HepG2 (cell line): ENCODE results near the gene GLDC. TPM values are rescaled to one million over a fixed set of nuclear protein-coding genes. Genes with fewer than 3 reads are reported as not detected.
"Not testable (repeated sequence)": the region's sequence is repeated elsewhere in the genome, so short reads cannot be mapped to it uniquely, and the experiment has no call there.

Experiments
- ATAC-seq: fragments of 200-7000 bp; cut with Tn5 transposase; 3 replicates; pipeline ENCODE4 v1.9.1; 2020; ENCODE audit warnings: mild to moderate bottlenecking, moderate library complexity
- BruUV-seq: library from RNA; stranded (reverse); fragments of 400-500 nt; replicated peaks from 2 replicates; lab custom pipeline; 2021; lab: Mats Ljungman, UMichigan
- CTCF ChIA-PET: fragments of 300-600 bp; formaldehyde crosslinking; extraction: SDS; loops from one replicate; lab custom pipeline; 2021; ENCODE audit warnings: low total read pairs, inconsistent platforms, low intra/inter-chr PET ratio; lab: Yijun Ruan, JAX
- POLR2A ChIA-PET: fragments of 350-600 bp; sonication (Branson Sonifier 250); formaldehyde crosslinking; loops from one replicate; lab custom pipeline; 2020; ENCODE audit warnings: antibody characterized with exemption, inconsistent platforms; lab: Yijun Ruan, JAX
- DNase-seq: peaks from one replicate; pipeline ENCODE4 v3.0.0-alpha.2; 2015; ENCODE audit warnings: low spot score
- FAIRE-seq: peaks from 3 replicates; lab custom pipeline; 2011; peaks lifted over from hg19 to GRCh38; lab: Jason Lieb, UNC
- H2AFZ ChIP-seq: one replicate; pipeline ENCODE4 v1.6.1; 2011; ENCODE audit warnings: low read length, inconsistent platforms
- H3K27ac ChIP-seq: fragments of 300-600 bp; 3 replicates; pipeline ENCODE4 v1.8.0; 2011; ENCODE audit warnings: mixed run types, mild to moderate bottlenecking, mixed read lengths, low read length, inconsistent platforms; ENCODE audit not compliant: insufficient read depth; ENCODE audit errors: extremely low read length
- H3K27me3 ChIP-seq, 2 experiments: fragments of 200-600 bp in 1 of 2; 2 replicates in 1 of 2; 3 replicates in 1 of 2; pipeline versions ENCODE4 v1.6.0 to v1.8.0; 2011; ENCODE audit warnings: low read length in 2 of 2, mild to moderate bottlenecking in 2 of 2, moderate library complexity in 2 of 2, inconsistent platforms in 1 of 2; ENCODE audit not compliant: insufficient read depth in 2 of 2, control insufficient read depth in 1 of 2
- H3K36me3 ChIP-seq, 2 experiments: fragments of 200-600 bp in 1 of 2; replicated peaks in 1 of 2; 2 replicates in 1 of 2; 3 replicates in 1 of 2; pipeline versions ENCODE4 v1.5.1 to v1.8.0; 2011; ENCODE audit warnings: low read length in 2 of 2, inconsistent platforms in 1 of 2; ENCODE audit not compliant: insufficient read depth in 2 of 2, control insufficient read depth in 1 of 2
- H3K4me1 ChIP-seq: 2 replicates; pipeline ENCODE4 v1.5.1; 2012; ENCODE audit warnings: low read length, inconsistent platforms; ENCODE audit not compliant: insufficient read depth
- H3K4me2 ChIP-seq: 2 replicates; pipeline ENCODE4 v1.6.0; 2011; ENCODE audit warnings: low read depth, low read length, inconsistent platforms
- H3K4me3 ChIP-seq, 3 experiments: fragments of 200-600 bp in 1 of 3; sonication (generic), shearing (Covaris generic) in 1 of 3; replicated peaks in 1 of 3; 2 replicates each; pipeline ENCODE4 v1.5.1; 2011 to 2016; ENCODE audit warnings: low read length in 3 of 3, inconsistent platforms in 2 of 3, low read depth in 2 of 3, mild to moderate bottlenecking in 2 of 3, control low read depth in 1 of 3, mixed read lengths in 1 of 3; ENCODE audit not compliant: insufficient read depth in 1 of 3
- H3K79me2 ChIP-seq: one replicate; pipeline ENCODE4 v1.6.1; 2011; ENCODE audit warnings: low read length, inconsistent platforms; ENCODE audit not compliant: insufficient read depth
- H3K9ac ChIP-seq: 2 replicates; pipeline ENCODE4 v1.6.0; 2011; ENCODE audit warnings: mild to moderate bottlenecking, low read depth, low read length, inconsistent platforms; ENCODE audit not compliant: insufficient read depth
- H3K9me3 ChIP-seq: 2 replicates; pipeline ENCODE4 v1.5.1; 2012; ENCODE audit warnings: mild to moderate bottlenecking, low read length
- H4K20me1 ChIP-seq: 2 replicates; pipeline ENCODE4 v1.6.0; 2011; ENCODE audit warnings: inconsistent platforms, mild to moderate bottlenecking, low read length, moderate library complexity; ENCODE audit not compliant: insufficient read depth
- HOXA7 ChIP-seq: sonication (generic); formaldehyde crosslinking; IDR thresholded peaks from 2 replicates; pipeline ENCODE4 v1.8.1; 2022; ENCODE audit warnings: mild to moderate bottlenecking, missing genetic modification reagents, moderate library complexity
- NR2F6 ChIP-seq, 2 experiments: IDR thresholded peaks; 2 replicates each; pipeline ENCODE4 v1.6.1; 2016; ENCODE audit warnings: antibody characterized with exemption in 1 of 2, mild to moderate bottlenecking in 1 of 2
- PAF1 ChIP-seq: IDR thresholded peaks from 2 replicates; pipeline ENCODE4 v1.6.1; 2016; ENCODE audit warnings: missing genetic modification reagents, missing compliant biosample characterization
- SALL1 ChIP-seq: sonication (generic); formaldehyde crosslinking; IDR thresholded peaks from 2 replicates; pipeline ENCODE4 v1.8.0; 2022; ENCODE audit warnings: mild to moderate bottlenecking, missing genetic modification reagents
- TAF1 ChIP-seq: sonication (generic); formaldehyde crosslinking; IDR thresholded peaks from 2 replicates; pipeline ENCODE4 v1.4.0; 2020; ENCODE audit warnings: missing genetic modification reagents
- TBP ChIP-seq: sonication (generic); formaldehyde crosslinking; IDR thresholded peaks from 2 replicates; pipeline ENCODE4 v1.5.0; 2020; ENCODE audit warnings: missing genetic modification reagents
- TEAD2 ChIP-seq: sonication (generic); formaldehyde crosslinking; IDR thresholded peaks from 2 replicates; pipeline ENCODE4 v1.9.0; 2021; ENCODE audit warnings: missing genetic modification reagents
- TEAD3 ChIP-seq: optimal IDR thresholded peaks from 2 replicates; pipeline ENCODE3; 2016; ENCODE audit warnings: borderline replicate concordance
- YEATS4 ChIP-seq: sonication (generic); formaldehyde crosslinking; IDR thresholded peaks from 2 replicates; pipeline ENCODE4 v1.4.0; 2020; ENCODE audit warnings: missing genetic modification reagents, borderline replicate concordance
- ZBTB7A ChIP-seq: sonication (generic); formaldehyde crosslinking; IDR thresholded peaks from 2 replicates; pipeline ENCODE4 v1.8.0; 2022; ENCODE audit warnings: mild to moderate bottlenecking, missing genetic modification reagents
- ZNF362 ChIP-seq: sonication (generic); formaldehyde crosslinking; IDR thresholded peaks from 2 replicates; pipeline ENCODE4 v1.4.0; 2020; ENCODE audit warnings: missing genetic modification reagents, mild to moderate bottlenecking, borderline replicate concordance
- ZNF556 ChIP-seq: sonication (generic); formaldehyde crosslinking; IDR thresholded peaks from 2 replicates; pipeline ENCODE4 v1.4.0; 2020; ENCODE audit warnings: mild to moderate bottlenecking, missing genetic modification reagents, borderline replicate concordance
- ZNF570 ChIP-seq: sonication (generic); formaldehyde crosslinking; IDR thresholded peaks from 2 replicates; pipeline ENCODE4 v1.4.0; 2020; ENCODE audit warnings: mild to moderate bottlenecking, missing genetic modification reagents, borderline replicate concordance
- WGBS: methylation state at CpG from one replicate; pipeline ENCODE4 v1.1.6; 2017; ENCODE audit warnings: low lambda C conversion rate; 5-methylcytosine and 5-hydroxymethylcytosine counted together
- in situ Hi-C: cut with HindIII; loops from 2 replicates; pipeline ENCODE4 v1.10.0; 2017; ENCODE audit warnings: low pct_unique_long_range_greater_than_20kb; ENCODE audit not compliant: extremely low pct_ligation_motif_present
- intact Hi-C: fragments of 100-400 bp; cut with micrococcal nuclease; formaldehyde crosslinking; loops from one replicate; pipeline ENCODE4 v1.10.0; 2022; ENCODE audit not compliant: unreplicated experiment
- polyA plus RNA-seq, 8 experiments: library from polyadenylated mRNA; depleted of rRNA in 3 of 8; stranded (reverse) in 7 of 8; unstranded in 1 of 8; fragments of >200 nt; fragmentation: Illumina TruSeq in 4 of 8; extraction: Trizol in 4 of 8; gene quantifications; 2 replicates each; pipeline versions ENCODE4 v1.2.1 to v1.2.3, GENCODE V29; 2011 to 2016; ENCODE audit warnings: low read depth in 4 of 8, missing spikeins in 1 of 8, mixed read lengths in 1 of 8; ENCODE audit not compliant: insufficient read depth in 1 of 8
- total RNA-seq, 5 experiments: library from RNA; depleted of rRNA; stranded (reverse); fragments of >200 nt; fragmentation: Illumina TruSeq; extraction: Trizol; gene quantifications; 2 replicates each; pipeline ENCODE4 v1.2.3, GENCODE V29; 2016; ENCODE audit warnings: low read depth in 1 of 5

GLDC gene
- total and polyA plus RNA-seq, 2 of the 13 experiments (the other 11 are each of a cell fraction or from before 2014, with no cell fraction given) = 59.3 to 115 TPM

GRCh38 chr9:6542617-6543016 is 102.9 kb downstream of the GLDC start:
- peaks cover 14% of the 10 kb centered on the region for H3K4me1 ChIP-seq
- BruUV-seq, H3K27me3 ChIP-seq, H4K20me1 ChIP-seq, intact Hi-C loops, DNase-seq, CTCF ChIA-PET, in situ Hi-C loops, H3K4me3 ChIP-seq, H3K9me3 ChIP-seq, H3K79me2 ChIP-seq, FAIRE-seq, H3K4me2 ChIP-seq, H2AFZ ChIP-seq: not testable (repeated sequence)
- TF ChIP-seq NR2F6 (IDR thresholded peaks at IDR 0.05) (0 out of 2 replicates have a peak, but pooled peaks have one; percentile 42), NR2F6 (CRISPR knock-in tag; IDR thresholded peaks at IDR 0.05) (0 out of 2 replicates have a peak, but pooled peaks have one; percentile 33), SALL1 (CRISPR knock-in tag) (peak; percentile 31; the same call in 1 of the 2 replicates), ZNF362 (peak; percentile 33; the same call in 1 of the 2 replicates), TEAD3 (CRISPR knock-in tag) (peak; percentile 71)
- 59% methylated on average over 5 of the region's 5 CpGs for WGBS
- peaks cover 6 to 39% of the 10 kb centered on the region in 2 experiments; a peak in 4 of 5 replicates for H3K36me3 ChIP-seq
- H3K9ac ChIP-seq = 0 out of 2 replicates have a peak overlapping the region, but pooled peaks have one; percentile 8
- H3K27ac ChIP-seq = peak overlapping the region; percentile 61
- peak; percentile 71 for ATAC-seq
- POLR2A ChIA-PET = interaction anchor here (0.5 to 0.7 kb wide), 2 partner anchors 12 to 139 kb away, joined by 3 read pairs; no protein-coding TSS in a partner anchor

GRCh38 chr9:6538666-6539071 is 106.9 kb downstream of the GLDC start:
- intact Hi-C loops (no loop called here), in situ Hi-C loops (no loop called here)
- H3K27me3 ChIP-seq = no peaks in the 10 kb centered on the region
- 0 out of 2 replicates have a peak overlapping the region, but pooled peaks have one; percentile 8 for H3K9ac ChIP-seq
- no peak overlapping the region for H3K4me2 ChIP-seq
- ATAC-seq = no peak
- BruUV-seq = no TSS peak
- no peak overlapping the region for H3K27ac ChIP-seq
- H4K20me1 ChIP-seq = no peaks in the 10 kb centered on the region
- no peak for TF ChIP-seq TBP (CRISPR knock-in tag)
- TF ChIP-seq TAF1 (CRISPR knock-in tag) = no peak
- TF ChIP-seq ZNF556 = no peak
- TF ChIP-seq PAF1 (CRISPR knock-in tag) = no peak
- no peak for TF ChIP-seq YEATS4 (CRISPR knock-in tag)
- no peak for TF ChIP-seq HOXA7 (CRISPR knock-in tag)
- TF ChIP-seq TEAD2 (CRISPR knock-in tag) = no peak
- TF ChIP-seq ZBTB7A (CRISPR knock-in tag) = no peak
- no peak for TF ChIP-seq ZNF570
- TF ChIP-seq, all 625 proteins: peak for 0
- no peak overlapping the region for H3K4me3 ChIP-seq
- H2AFZ ChIP-seq = no peak overlapping the region
- FAIRE-seq (no peak), DNase-seq (no peak)
- H3K36me3 ChIP-seq = peaks cover 15 to 43% of the 10 kb centered on the region in 2 experiments
- H3K79me2 ChIP-seq = no peaks in the 10 kb centered on the region
- 92% methylated on average over 3 of the region's 3 CpGs for WGBS
- no peaks in the 10 kb centered on the region for H3K9me3 ChIP-seq
- peaks cover 14% of the 10 kb centered on the region for H3K4me1 ChIP-seq
- ChIA-PET CTCF (no interaction called here), POLR2A (no interaction called here)
